OCI-LY1 (cell line): ENCODE results near the gene HS3ST4.

Experiments
- EZH2 ChIP-seq: fragments of 200-600 bp; sonication (generic), shearing (Covaris generic); IDR thresholded peaks from 2 replicates; pipeline ENCODE4 v1.8.0; 2017; ENCODE audit warnings: borderline replicate concordance, mixed run types, mild to moderate bottlenecking, antibody characterized with exemption, low read length, moderate library complexity, mixed read lengths
- TF ChIP-seq, protein P1 (sequence below): fragments of 200-600 bp; sonication (generic), shearing (Covaris generic); IDR thresholded peaks from 2 replicates; pipeline ENCODE4 v1.5.1; 2017; ENCODE audit warnings: mild to moderate bottlenecking, antibody characterized with exemption, low read length, moderate library complexity, mixed read lengths

- TF ChIP-seq EZH2, result no peak
- TF ChIP-seq, protein P1, sequence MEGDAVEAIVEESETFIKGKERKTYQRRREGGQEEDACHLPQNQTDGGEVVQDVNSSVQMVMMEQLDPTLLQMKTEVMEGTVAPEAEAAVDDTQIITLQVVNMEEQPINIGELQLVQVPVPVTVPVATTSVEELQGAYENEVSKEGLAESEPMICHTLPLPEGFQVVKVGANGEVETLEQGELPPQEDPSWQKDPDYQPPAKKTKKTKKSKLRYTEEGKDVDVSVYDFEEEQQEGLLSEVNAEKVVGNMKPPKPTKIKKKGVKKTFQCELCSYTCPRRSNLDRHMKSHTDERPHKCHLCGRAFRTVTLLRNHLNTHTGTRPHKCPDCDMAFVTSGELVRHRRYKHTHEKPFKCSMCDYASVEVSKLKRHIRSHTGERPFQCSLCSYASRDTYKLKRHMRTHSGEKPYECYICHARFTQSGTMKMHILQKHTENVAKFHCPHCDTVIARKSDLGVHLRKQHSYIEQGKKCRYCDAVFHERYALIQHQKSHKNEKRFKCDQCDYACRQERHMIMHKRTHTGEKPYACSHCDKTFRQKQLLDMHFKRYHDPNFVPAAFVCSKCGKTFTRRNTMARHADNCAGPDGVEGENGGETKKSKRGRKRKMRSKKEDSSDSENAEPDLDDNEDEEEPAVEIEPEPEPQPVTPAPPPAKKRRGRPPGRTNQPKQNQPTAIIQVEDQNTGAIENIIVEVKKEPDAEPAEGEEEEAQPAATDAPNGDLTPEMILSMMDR, result no peak
Observed at GRCh38 chr16:25841761-25842160, 150.0 kb downstream of the HS3ST4 start.
